HG03135 (cell line): ENCODE results near the gene COMTD1.
"Not testable (repeated sequence)": the region's sequence is repeated elsewhere in the genome, so short reads cannot be mapped to it uniquely, and the experiment has no call there.

ENCODE experiments used
- ATAC-seq: cut with Tn5 transposase; IDR thresholded peaks from one replicate; pipeline ENCODE4 v1.9.1; 2021; ENCODE audit warnings: mild to moderate bottlenecking, moderate library complexity; ENCODE audit not compliant: unreplicated experiment

COMTD1 gene

GRCh38 chr10:75197066-75197465 lies 38.7 kb downstream of the COMTD1 start:
- ATAC-seq = no peak

DNA sequence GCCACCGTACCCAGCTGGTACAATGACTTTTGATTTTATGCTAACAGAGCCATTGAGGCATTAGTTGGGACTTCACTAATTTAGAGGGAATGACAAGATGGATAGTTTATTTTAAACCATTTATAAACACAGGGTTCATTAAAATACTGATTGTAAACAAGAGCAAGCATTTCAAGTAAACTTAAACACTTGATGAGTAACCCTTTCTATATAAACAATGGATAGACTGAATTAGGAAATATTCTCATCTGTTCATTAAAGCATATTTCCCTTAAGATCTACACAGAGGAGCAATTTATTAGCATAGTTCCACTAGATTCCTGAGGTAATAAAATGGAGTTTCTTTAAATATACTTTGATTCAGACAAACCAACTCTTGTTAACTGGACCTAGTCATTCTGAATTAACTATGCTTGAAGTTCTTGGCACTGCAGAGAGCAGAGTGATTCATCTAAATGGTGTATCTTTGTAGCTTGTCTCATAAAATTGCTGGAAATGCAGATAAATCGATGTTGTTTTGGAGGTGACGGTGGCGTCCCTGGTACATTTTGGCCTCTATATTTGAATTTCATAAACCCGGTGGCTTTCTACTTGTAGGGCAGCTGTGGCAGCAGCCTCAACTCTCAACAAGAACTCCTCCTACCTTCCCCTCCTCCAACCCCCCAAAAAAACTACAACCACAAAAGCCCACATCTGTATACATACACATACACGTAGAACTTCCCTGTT lies 40.6 kb downstream of the COMTD1 start:
- no peak for ATAC-seq

DNA sequence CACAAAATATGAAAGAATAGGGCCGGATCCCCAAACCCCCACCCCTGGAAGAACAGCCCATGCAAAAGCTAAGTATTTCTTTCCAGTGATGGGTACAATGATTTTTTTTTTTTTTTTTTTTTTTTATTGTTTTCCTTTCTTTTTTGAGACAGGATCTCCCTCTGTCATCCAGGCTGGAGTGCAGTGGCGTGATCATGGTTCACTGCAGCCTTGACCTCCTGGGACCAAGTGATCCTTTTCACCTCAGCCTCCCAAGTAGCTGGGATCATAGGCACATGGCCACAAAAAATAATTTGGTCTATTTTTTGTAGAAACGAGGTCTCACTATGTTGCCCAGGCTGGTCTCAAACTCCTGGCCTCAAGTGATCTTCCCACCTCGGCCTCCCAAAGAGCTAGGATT lies 41.1 kb downstream of the COMTD1 start:
- ATAC-seq = not testable (repeated sequence)

DNA sequence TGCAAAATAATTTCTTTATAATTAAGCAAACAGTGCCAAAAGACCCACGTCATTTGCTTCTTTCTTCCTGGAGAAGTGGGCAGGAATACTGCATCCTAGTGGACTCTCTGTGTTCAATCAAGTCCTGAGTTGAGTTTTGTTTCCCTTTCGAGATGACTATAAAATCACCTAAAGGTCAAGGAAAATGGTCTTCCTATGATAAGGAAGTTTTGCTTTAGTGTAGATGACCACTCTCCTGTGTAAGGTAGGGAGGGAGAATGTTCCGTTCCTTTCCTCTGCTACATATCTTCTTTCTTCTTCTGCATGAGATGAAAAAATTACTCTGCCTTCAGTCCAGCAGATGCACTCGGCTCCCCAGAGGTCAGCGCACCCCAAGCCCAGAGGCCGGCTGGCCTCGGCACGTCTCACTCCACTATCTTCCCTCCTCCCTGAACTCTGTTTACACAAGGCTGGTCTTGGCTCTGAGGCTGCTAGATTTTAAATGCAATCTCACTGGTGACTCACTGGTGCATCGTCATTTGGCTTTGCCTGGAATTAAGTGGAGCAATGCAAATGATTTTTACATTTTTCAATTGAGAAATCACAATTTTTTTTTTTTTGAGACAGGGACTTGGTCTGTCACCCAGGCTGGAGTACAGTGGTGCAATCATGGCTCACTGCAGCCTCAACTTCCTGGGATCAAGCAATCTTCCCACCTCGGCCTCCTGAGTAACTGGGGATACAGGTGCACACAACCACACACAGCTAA lies 43.8 kb downstream of the COMTD1 start:
- ATAC-seq = no peak

DNA sequence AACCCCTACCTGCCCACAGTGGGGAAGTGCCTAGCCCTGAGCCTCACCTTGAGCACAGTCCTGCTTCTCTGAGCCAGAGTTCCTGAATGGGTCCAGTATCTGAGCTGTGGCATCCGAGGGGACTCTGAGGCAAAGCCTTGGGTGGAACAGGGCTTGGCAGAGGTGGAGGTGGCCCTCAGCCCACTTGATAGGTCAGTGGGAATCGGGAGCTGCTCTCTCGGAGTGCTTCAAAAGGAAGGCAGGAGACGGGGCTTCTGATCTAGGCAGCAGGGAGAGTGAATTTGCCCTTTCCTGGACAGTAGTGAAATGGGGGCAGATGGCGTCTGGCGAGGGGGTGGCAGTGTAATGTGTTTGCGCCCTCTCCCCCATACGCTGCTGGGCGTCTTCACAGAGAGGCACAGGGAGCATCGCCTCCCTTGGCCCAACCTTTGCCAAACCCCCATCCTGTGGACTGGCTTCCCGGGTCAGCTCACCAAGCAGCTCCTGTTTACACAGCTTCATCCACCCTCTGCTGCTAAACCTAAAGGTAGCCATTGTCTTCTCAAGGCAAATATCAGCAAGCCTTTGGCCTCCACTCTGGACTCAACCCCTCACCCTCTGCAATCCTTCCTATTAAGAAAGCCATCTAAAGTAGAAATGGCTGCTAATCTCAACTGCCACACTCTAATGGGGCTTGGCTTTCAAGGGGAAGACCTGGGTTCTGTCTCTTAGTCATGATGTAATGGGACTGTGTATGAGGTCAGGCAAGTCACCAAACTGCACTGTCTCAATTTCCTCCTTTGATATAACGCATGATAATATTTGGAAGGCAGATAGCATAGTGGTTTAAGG lies 46.3 kb downstream of the COMTD1 start:
- ATAC-seq = no peak

GRCh38 chr10:75188522-75188921 lies 47.2 kb downstream of the COMTD1 start:
- not testable (repeated sequence) for ATAC-seq

DNA sequence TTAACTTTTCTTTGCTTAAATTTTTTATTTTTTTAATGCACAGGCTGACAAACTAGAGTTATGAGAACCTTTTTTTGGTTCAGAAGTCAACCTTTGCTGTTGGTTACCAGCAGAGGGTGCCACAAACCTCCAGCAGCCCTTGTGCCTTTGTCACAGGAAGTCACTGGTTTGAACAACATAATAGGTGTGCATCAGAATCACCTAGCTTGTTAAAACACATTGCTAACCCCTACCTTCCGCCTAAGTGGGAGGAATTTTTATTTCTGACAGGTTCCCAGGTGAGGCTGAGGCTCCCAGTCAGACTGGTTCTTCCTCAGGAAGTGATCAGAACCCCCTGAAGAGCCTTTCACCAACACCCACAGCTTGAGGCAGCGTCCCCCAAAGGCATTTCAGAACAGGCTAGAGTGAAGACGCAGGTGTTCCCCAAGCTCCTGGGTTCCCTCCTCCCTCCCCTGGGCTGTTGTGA lies 47.8 kb downstream of the COMTD1 start:
- no peak for ATAC-seq

- ATAC-seq = no peak
These were observed 49.4 kb downstream of the COMTD1 start for GRCh38 chr10:75186310-75186709.
